A549 (cell line): ENCODE data around the gene L3MBTL4. TPM values are rescaled to one million over a fixed set of nuclear protein-coding genes. Genes with fewer than 3 reads are reported as not detected.

ENCODE experiments used
- ATAC-seq, 2 experiments: fragments of 200-7000 bp in 1 of 2; fragments of >200 bp in 1 of 2; cut with Nextera tagmentation in 1 of 2; cut with Tn5 transposase in 1 of 2; 3 replicates each; pipeline versions ENCODE4 v1.8.0 to v1.9.1; 2018 to 2020; ENCODE audit warnings: mild to moderate bottlenecking in 1 of 2, moderate library complexity in 1 of 2
- CTCF ChIA-PET: fragments of 300-600 bp; sonication (Branson Sonifier 250); formaldehyde crosslinking; extraction: SDS; loops from one replicate; lab custom pipeline; 2021; ENCODE audit warnings: antibody characterized with exemption, inconsistent platforms; lab: Yijun Ruan, JAX
- POLR2A ChIA-PET: fragments of 350-600 bp; formaldehyde crosslinking; extraction: SDS; loops from one replicate; lab custom pipeline; 2021; ENCODE audit warnings: antibody characterized with exemption, inconsistent platforms; lab: Yijun Ruan, JAX
- DNase-seq, 2 experiments: peaks; one replicate each; pipeline versions ENCODE4 v3.0.0 to v3.0.0-alpha.2; 2011 to 2016; ENCODE audit warnings: low read depth in 1 of 2, low spot score in 1 of 2
- FAIRE-seq: peaks from 2 replicates; lab custom pipeline; 2011; peaks lifted over from hg19 to GRCh38; lab: Jason Lieb, UNC
- H3K27ac ChIP-seq, 2 experiments: fragments of >200 bp; sonication (Bioruptor Twin); formaldehyde crosslinking; 3 replicates each; pipeline ENCODE4 v1.5.1; 2016 to 2017
- H3K4me1 ChIP-seq: fragments of >200 bp; sonication (Bioruptor Twin); formaldehyde crosslinking; 3 replicates; pipeline ENCODE4 v1.6.1; 2016
- H3K4me2 ChIP-seq: fragments of >200 bp; sonication (Bioruptor Twin); formaldehyde crosslinking; 3 replicates; pipeline ENCODE4 v1.6.1; 2016
- H3K4me3 ChIP-seq: fragments of >200 bp; sonication (Bioruptor Twin); formaldehyde crosslinking; 3 replicates; pipeline ENCODE4 v1.5.1; 2016
- H3K9me3 ChIP-seq: fragments of >200 bp; sonication (Bioruptor Twin); formaldehyde crosslinking; 3 replicates; pipeline ENCODE4 v1.6.1; 2016
- BCL3 ChIP-seq: fragments of >200 bp; sonication (Bioruptor Twin); formaldehyde crosslinking; IDR thresholded peaks from 3 replicates; pipeline ENCODE4 v1.6.1; 2016
- BHLHE40 ChIP-seq: IDR thresholded peaks from 2 replicates; pipeline ENCODE4 v1.6.1; 2012; ENCODE audit warnings: low read depth, low read length, inconsistent platforms
- CBX8 ChIP-seq: fragments of 200-600 bp; sonication (generic); IDR thresholded peaks from 2 replicates; pipeline ENCODE4 v1.6.1; 2016
- CHD2 ChIP-seq: fragments of 150-350 bp; IDR thresholded peaks from 2 replicates; pipeline ENCODE4 v1.6.1; 2014; ENCODE audit warnings: low read length; ENCODE audit not compliant: partially characterized antibody
- CHD4 ChIP-seq: fragments of 200-600 bp; sonication (generic); IDR thresholded peaks from 2 replicates; pipeline ENCODE4 v1.6.1; 2016; ENCODE audit warnings: antibody characterized with exemption, mild to moderate bottlenecking, borderline replicate concordance
- EHF ChIP-seq: fragments of 250-450 bp; sonication (Bioruptor Pico); IDR thresholded peaks from 2 replicates; pipeline ENCODE4 v1.5.0; 2020; ENCODE audit warnings: mild to moderate bottlenecking
- EHMT2 ChIP-seq: fragments of 200-600 bp; sonication (generic); IDR thresholded peaks from 2 replicates; pipeline ENCODE4 v1.6.1; 2016; ENCODE audit warnings: antibody characterized with exemption, low read depth, mild to moderate bottlenecking, moderate library complexity
- ELK1 ChIP-seq: fragments of 150-350 bp; IDR thresholded peaks from 2 replicates; pipeline ENCODE4 v1.6.1; 2014; ENCODE audit warnings: low read depth, mild to moderate bottlenecking, low read length
- ESRRA ChIP-seq: fragments of 150-350 bp; IDR thresholded peaks from 2 replicates; pipeline ENCODE4 v1.6.1; 2014; ENCODE audit warnings: mild to moderate bottlenecking, low read length, borderline replicate concordance
- FOXS1 ChIP-seq: fragments of 250-450 bp; sonication (Bioruptor Pico); IDR thresholded peaks from 2 replicates; pipeline ENCODE4 v1.5.0; 2020; ENCODE audit warnings: mild to moderate bottlenecking, moderate library complexity
- HDAC2 ChIP-seq: fragments of 200-600 bp; sonication (generic); IDR thresholded peaks from 2 replicates; pipeline ENCODE4 v1.6.1; 2016
- HOXA7 ChIP-seq: fragments of 250-450 bp; sonication (Bioruptor Pico); IDR thresholded peaks from 2 replicates; pipeline ENCODE4 v1.5.0; 2020; ENCODE audit warnings: mild to moderate bottlenecking, moderate library complexity
- JUN ChIP-seq, 2 experiments: fragments of >200 bp; sonication (Bioruptor Twin); formaldehyde crosslinking; IDR thresholded peaks; 2 replicates in 1 of 2; 3 replicates in 1 of 2; pipeline ENCODE4 v1.6.1; 2016 to 2017
- KDM1A ChIP-seq: fragments of 200-600 bp; sonication (generic); IDR thresholded peaks from 2 replicates; pipeline ENCODE4 v1.6.1; 2016; ENCODE audit warnings: low read depth, mild to moderate bottlenecking
- NFE2L2 ChIP-seq: fragments of 150-350 bp; conservative IDR thresholded peaks from 2 replicates; pipeline ENCODE4 v1.6.1; 2014; ENCODE audit warnings: low read length
- NPAS2 ChIP-seq: fragments of 250-450 bp; sonication (Bioruptor Pico); IDR thresholded peaks from 2 replicates; pipeline ENCODE4 v1.8.0; 2022; ENCODE audit warnings: mild to moderate bottlenecking, moderate library complexity, borderline replicate concordance
- NR3C1 ChIP-seq: fragments of >200 bp; sonication (Bioruptor Twin); formaldehyde crosslinking; IDR thresholded peaks from 3 replicates; pipeline ENCODE4 v1.6.1; 2017
- PBX3 ChIP-seq: IDR thresholded peaks from 2 replicates; pipeline ENCODE4 v1.6.1; 2012
- PHF8 ChIP-seq: fragments of 200-600 bp; sonication (generic); IDR thresholded peaks from 2 replicates; pipeline ENCODE4 v1.6.1; 2016; ENCODE audit warnings: low read depth, mild to moderate bottlenecking, antibody characterized with exemption, moderate library complexity, borderline replicate concordance
- RAD21 ChIP-seq, 2 experiments: fragments of >200 bp in 1 of 2; sonication (Bioruptor Twin) in 1 of 2; formaldehyde crosslinking in 1 of 2; IDR thresholded peaks in 1 of 2; conservative IDR thresholded peaks in 1 of 2; 2 replicates in 1 of 2; 3 replicates in 1 of 2; pipeline ENCODE4 v1.6.1; 2012 to 2018; ENCODE audit warnings: inconsistent platforms in 1 of 2
- RARB ChIP-seq: fragments of 250-450 bp; sonication (Bioruptor Pico); IDR thresholded peaks from 2 replicates; pipeline ENCODE4 v1.8.0; 2021; ENCODE audit warnings: mild to moderate bottlenecking, moderate library complexity
- RFX5 ChIP-seq: fragments of 450-650 bp; IDR thresholded peaks from 2 replicates; pipeline ENCODE4 v1.7.1; 2014; ENCODE audit warnings: antibody characterized with exemption, mild to moderate bottlenecking, moderate library complexity
- TP53 ChIP-seq: fragments of 250-450 bp; sonication (Bioruptor Pico); IDR thresholded peaks from 2 replicates; pipeline ENCODE4 v1.5.0; 2021; ENCODE audit warnings: mild to moderate bottlenecking, moderate library complexity
- ZC3H11A ChIP-seq: fragments of 450-650 bp; IDR thresholded peaks from 2 replicates; pipeline ENCODE4 v1.6.1; 2014; ENCODE audit warnings: antibody characterized with exemption, mild to moderate bottlenecking
- ZFP36 ChIP-seq: fragments of 450-650 bp; IDR thresholded peaks from 2 replicates; pipeline ENCODE4 v1.6.1; 2014; ENCODE audit warnings: borderline replicate concordance; ENCODE audit not compliant: partially characterized antibody
- ZNF302 ChIP-seq: fragments of 250-450 bp; sonication (Bioruptor Pico); IDR thresholded peaks from 2 replicates; pipeline ENCODE4 v1.9.0; 2021; ENCODE audit warnings: inconsistent platforms, mild to moderate bottlenecking, moderate library complexity
- WGBS: methylation state at CpG from one replicate; pipeline ENCODE4 v1.1.6; 2017; ENCODE audit errors: missing lambda C conversion rate; 5-methylcytosine and 5-hydroxymethylcytosine counted together
- polyA plus RNA-seq, 4 experiments: library from polyadenylated mRNA; depleted of rRNA in 3 of 4; stranded (reverse); fragments of >200 nt; fragmentation: RNase III in 1 of 4; extraction: RNeasy Plus Mini Kit Qiagen cat#74134 plus additional on column Dnase treatment in 1 of 4; gene quantifications; 2 replicates in 3 of 4; 3 replicates in 1 of 4; pipeline ENCODE4 v1.2.3, GENCODE V29; 2011 to 2017
- TF ChIP-seq, protein P1 (sequence below): IDR thresholded peaks from 2 replicates; pipeline ENCODE4 v1.6.1; 2012; ENCODE audit warnings: low read depth, borderline replicate concordance
- TF ChIP-seq, protein P2 (sequence below): fragments of >200 bp; sonication (Bioruptor Twin); formaldehyde crosslinking; IDR thresholded peaks from 2 replicates; pipeline ENCODE4 v1.6.1; 2016
- TF ChIP-seq, protein P3 (sequence below): fragments of 250-450 bp; sonication (Bioruptor Pico); IDR thresholded peaks from 2 replicates; pipeline ENCODE4 v1.5.0; 2021; ENCODE audit warnings: mild to moderate bottlenecking, moderate library complexity, borderline replicate concordance

Gene L3MBTL4
- polyA plus RNA-seq, 2 of the 4 experiments (the other 2 are of a cell fraction), result 0.03 to 0.06 TPM

GRCh38 chr18:6437937-6438818 is 23.5 kb upstream of the L3MBTL4 start (continued):
- TF ChIP-seq RAD21 (conservative IDR thresholded peaks at IDR 0.05 in 1 of 2, IDR thresholded peaks at IDR 0.05 in 1 of 2), result no peak

- H3K4me1 ChIP-seq, result no peaks in the 10 kb centered on the region
- no peak overlapping the region for H3K27ac ChIP-seq
- ChIA-PET POLR2A (no interaction called here), CTCF (no interaction called here)
- FAIRE-seq, result no peak
- no peak overlapping the region for H3K4me3 ChIP-seq
- DNase-seq, result no peak
- 13% methylated on average over 1 of the region's 1 CpG for WGBS
- TF ChIP-seq RARB (CRISPR knock-in tag) (no peak), PHF8 (no peak), CHD2 (no peak), CBX8 (no peak), HDAC2 (no peak), ELK1 (no peak), TP53 (CRISPR knock-in tag) (no peak), FOXS1 (CRISPR knock-in tag) (no peak), ESRRA (no peak), HOXA7 (no peak), ZC3H11A (no peak), CHD4 (no peak), EHF (CRISPR knock-in tag) (no peak), NR3C1 (no peak), ZFP36 (no peak)
- TF ChIP-seq, protein P1, sequence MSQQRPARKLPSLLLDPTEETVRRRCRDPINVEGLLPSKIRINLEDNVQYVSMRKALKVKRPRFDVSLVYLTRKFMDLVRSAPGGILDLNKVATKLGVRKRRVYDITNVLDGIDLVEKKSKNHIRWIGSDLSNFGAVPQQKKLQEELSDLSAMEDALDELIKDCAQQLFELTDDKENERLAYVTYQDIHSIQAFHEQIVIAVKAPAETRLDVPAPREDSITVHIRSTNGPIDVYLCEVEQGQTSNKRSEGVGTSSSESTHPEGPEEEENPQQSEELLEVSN, result no peak
- TF ChIP-seq, protein P2, sequence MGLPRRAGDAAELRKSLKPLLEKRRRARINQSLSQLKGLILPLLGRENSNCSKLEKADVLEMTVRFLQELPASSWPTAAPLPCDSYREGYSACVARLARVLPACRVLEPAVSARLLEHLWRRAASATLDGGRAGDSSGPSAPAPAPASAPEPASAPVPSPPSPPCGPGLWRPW, result no peak
- no peaks in the 10 kb centered on the region for H3K9me3 ChIP-seq
- no peak overlapping the region for H3K4me2 ChIP-seq
- ATAC-seq, result no peak
Measured at GRCh38 chr18:6435731-6436130, 21.0 kb upstream of the L3MBTL4 start.

DNA sequence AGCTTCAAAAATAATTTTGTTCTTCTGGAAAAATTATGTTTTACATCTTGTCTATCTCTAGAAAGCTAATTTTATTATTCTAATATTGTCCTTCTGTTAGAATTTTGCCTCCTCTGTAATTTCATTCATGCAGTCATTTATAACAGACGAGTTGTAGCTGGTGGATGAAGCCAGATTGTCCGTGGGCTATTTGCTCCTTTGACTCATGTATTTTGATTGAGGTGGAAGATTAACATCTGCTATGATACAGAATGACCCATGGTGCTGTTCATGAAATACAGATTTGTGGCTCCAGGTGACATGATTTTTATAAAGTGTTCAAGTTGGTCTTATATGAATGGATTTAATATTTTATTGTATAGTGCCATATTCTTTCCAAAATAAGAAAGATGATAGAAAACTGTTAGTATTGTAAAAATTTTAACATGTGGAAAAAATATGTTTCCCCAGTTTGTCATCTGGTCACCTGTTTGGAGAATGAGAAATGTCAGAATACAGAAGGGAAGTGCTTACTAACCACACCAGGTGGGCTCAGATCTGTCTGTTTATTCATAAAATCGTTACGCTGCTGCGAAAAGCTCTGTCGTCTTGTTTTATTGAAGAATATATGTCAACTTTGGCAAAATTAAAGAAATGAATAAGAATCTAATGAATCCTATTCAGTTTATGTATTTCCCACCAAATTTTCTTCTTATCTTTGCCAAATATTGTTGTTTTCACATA is 20.4 kb upstream of the L3MBTL4 start:
- H3K4me1 ChIP-seq, result no peaks in the 10 kb centered on the region
- H3K4me3 ChIP-seq, result no peak overlapping the region
- H3K9me3 ChIP-seq, result no peaks in the 10 kb centered on the region
- FAIRE-seq (no peak), ATAC-seq (no peak), DNase-seq (no peak)
- no peak overlapping the region for H3K27ac ChIP-seq
- ChIA-PET CTCF (no interaction called here), POLR2A (no interaction called here)
- 34% methylated on average over 6 of the region's 6 CpGs for WGBS
- 0 out of 3 replicates have a peak overlapping the region, but pooled peaks have one; percentile 19 for H3K4me2 ChIP-seq
- TF ChIP-seq NPAS2 (CRISPR knock-in tag) (no peak), ZNF302 (CRISPR knock-in tag) (no peak), BHLHE40 (no peak), NFE2L2 (no peak), EHMT2 (no peak), HDAC2 (no peak), KDM1A (no peak), RFX5 (no peak), FOXS1 (CRISPR knock-in tag) (no peak), NR3C1 (no peak), JUN (IDR thresholded peaks at IDR 0.05) (no peak), PBX3 (no peak), BCL3 (no peak)
- TF ChIP-seq, protein P3, sequence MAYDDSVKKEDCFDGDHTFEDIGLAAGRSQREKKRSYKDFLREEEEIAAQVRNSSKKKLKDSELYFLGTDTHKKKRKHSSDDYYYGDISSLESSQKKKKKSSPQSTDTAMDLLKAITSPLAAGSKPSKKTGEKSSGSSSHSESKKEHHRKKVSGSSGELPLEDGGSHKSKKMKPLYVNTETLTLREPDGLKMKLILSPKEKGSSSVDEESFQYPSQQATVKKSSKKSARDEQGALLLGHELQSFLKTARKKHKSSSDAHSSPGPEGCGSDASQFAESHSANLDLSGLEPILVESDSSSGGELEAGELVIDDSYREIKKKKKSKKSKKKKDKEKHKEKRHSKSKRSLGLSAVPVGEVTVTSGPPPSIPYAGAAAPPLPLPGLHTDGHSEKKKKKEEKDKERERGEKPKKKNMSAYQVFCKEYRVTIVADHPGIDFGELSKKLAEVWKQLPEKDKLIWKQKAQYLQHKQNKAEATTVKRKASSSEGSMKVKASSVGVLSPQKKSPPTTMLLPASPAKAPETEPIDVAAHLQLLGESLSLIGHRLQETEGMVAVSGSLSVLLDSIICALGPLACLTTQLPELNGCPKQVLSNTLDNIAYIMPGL, result no peak
